Endothelial cell of hepatic sinusoid (primary cell): ENCODE results near the gene MGST2.
"Not testable (repeated sequence)": the region's sequence is repeated elsewhere in the genome, so short reads cannot be mapped to it uniquely, and the experiment has no call there.

Source experiments
- in situ Hi-C: cut with HindIII; loops from 2 replicates; pipeline ENCODE4 v1.10.0; 2017; ENCODE audit warnings: low sequenced_read_pairs

Gene MGST2

GRCh38 chr4:139698167-139698925 is 32.7 kb downstream of the MGST2 start:
- in situ Hi-C loops, result not testable (repeated sequence)

GRCh38 chr4:139700568-139700967 is 34.9 kb downstream of the MGST2 start:
- in situ Hi-C loops, result no loop called here

GRCh38 chr4:139704915-139705485 is 39.4 kb downstream of the MGST2 start:
- in situ Hi-C loops, result no loop called here

- in situ Hi-C loops, result no loop called here
Observed at GRCh38 chr4:139709660-139710059, 44.0 kb downstream of the MGST2 start.

GRCh38 chr4:139710073-139710472 is 44.5 kb downstream of the MGST2 start:
- in situ Hi-C loops, result no loop called here

GRCh38 chr4:139711461-139711860 is 45.8 kb downstream of the MGST2 start:
- in situ Hi-C loops, result no loop called here

- in situ Hi-C loops, result no loop called here
Observed at GRCh38 chr4:139712882-139713281, 47.3 kb downstream of the MGST2 start.

- in situ Hi-C loops, result no loop called here
Observed at GRCh38 chr4:139715746-139716391, 50.2 kb downstream of the MGST2 start.

- in situ Hi-C loops, result no loop called here
Observed at GRCh38 chr4:139718358-139718757, 52.7 kb downstream of the MGST2 start.

GRCh38 chr4:139718833-139719232 is 53.2 kb downstream of the MGST2 start:
- in situ Hi-C loops, result no loop called here

GRCh38 chr4:139719381-139720101 is 53.9 kb downstream of the MGST2 start:
- in situ Hi-C loops, result no loop called here

- in situ Hi-C loops, result no loop called here
Observed at GRCh38 chr4:139720806-139721205, 55.2 kb downstream of the MGST2 start.

- in situ Hi-C loops, result no loop called here
Observed at GRCh38 chr4:139721789-139722188, 56.2 kb downstream of the MGST2 start.

- in situ Hi-C loops, result no loop called here
Observed at GRCh38 chr4:139725236-139725635, 59.6 kb downstream of the MGST2 start.

- in situ Hi-C loops, result no loop called here
Observed at GRCh38 chr4:139726615-139727014, 61.0 kb downstream of the MGST2 start.

- in situ Hi-C loops, result no loop called here
Observed at GRCh38 chr4:139728146-139728545, 62.5 kb downstream of the MGST2 start.

GRCh38 chr4:139728840-139729239 is 63.2 kb downstream of the MGST2 start:
- in situ Hi-C loops, result no loop called here

- in situ Hi-C loops, result loop anchor here (5.0 kb wide), 2 partner anchors 79 to 164 kb away; no protein-coding TSS in a partner anchor
Observed at GRCh38 chr4:139732991-139733570, 67.5 kb downstream of the MGST2 start.

- in situ Hi-C loops, result loop anchor here (5.0 kb wide), 2 partner anchors 78 to 163 kb away; no protein-coding TSS in a partner anchor
Observed at GRCh38 chr4:139734201-139734874, 68.7 kb downstream of the MGST2 start.

GRCh38 chr4:139734875-139735380 is 69.3 kb downstream of the MGST2 start:
- in situ Hi-C loops, result loop anchor here (5.0 kb wide), 3 partner anchors 77 to 627 kb away; no protein-coding TSS in a partner anchor
